GM06990 (cell line): ENCODE data around the gene EFHC1.

Source experiments
- DNase-seq: peaks from one replicate; pipeline ENCODE4 v3.0.0-alpha.2; 2011; ENCODE audit not compliant: insufficient read length; ENCODE audit errors: extremely low read depth
- H3K27me3 ChIP-seq: replicated peaks from 2 replicates; pipeline ENCODE4 v1.6.0; 2011; ENCODE audit warnings: low read length; ENCODE audit not compliant: control insufficient read depth, insufficient read depth
- H3K36me3 ChIP-seq: 2 replicates; pipeline ENCODE4 v1.5.1; 2011; ENCODE audit warnings: low read length; ENCODE audit not compliant: control insufficient read depth, insufficient read depth
- H3K4me3 ChIP-seq: replicated peaks from 2 replicates; pipeline ENCODE4 v1.5.1; 2011; ENCODE audit warnings: low read depth, mild to moderate bottlenecking, control low read depth, low read length
- CTCF ChIP-seq: IDR thresholded peaks from 2 replicates; pipeline ENCODE4 v1.5.1; 2011; ENCODE audit warnings: low read length, control low read depth, mild to moderate bottlenecking, inconsistent platforms; ENCODE audit not compliant: insufficient read depth, poor library complexity, severe bottlenecking

EFHC1 gene

DNA sequence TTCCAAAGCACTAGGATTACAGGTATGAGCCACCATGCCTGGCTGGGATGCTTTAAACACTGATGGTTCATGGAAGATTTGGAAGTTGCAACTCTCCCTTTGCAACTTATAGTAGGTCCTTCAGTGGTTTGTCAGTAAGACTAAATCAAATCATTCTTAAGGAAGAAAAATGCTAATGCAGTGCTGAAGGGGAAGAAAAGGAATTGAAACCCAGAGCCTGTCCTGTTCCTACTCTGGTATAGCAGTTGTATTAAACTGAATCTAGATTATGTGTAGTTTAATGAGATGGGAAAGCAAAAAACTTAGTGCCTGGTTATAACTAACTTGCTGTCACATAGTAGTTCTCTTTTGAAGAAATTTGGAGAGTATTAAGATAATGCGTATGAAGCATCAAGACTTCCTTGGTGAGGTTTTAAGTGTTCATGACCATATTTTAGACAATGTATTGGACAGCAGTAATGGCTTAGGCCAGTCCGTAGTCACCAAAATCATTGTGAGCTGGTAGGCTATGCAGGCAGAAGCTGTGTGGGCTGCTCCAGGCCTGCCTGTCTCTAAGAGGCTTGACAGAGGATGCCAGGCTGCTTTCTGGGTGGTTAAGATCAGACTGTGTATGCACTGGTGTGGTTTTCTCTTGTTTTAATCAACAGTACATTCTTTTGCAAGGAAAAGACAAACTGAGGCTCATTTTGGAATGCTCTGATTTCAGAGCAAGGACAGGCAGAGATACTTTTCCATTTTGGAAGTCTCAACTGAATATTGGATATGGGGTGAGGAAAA is 44.2 kb upstream of the EFHC1 start:
- DNase-seq: no peak
- no peak for TF ChIP-seq CTCF
- Histone ChIP-seq H3K4me3 (no peak overlapping the region), H3K36me3 (peaks cover 1% of the 10 kb centered on the region; the same call in 1 of the 2 replicates), H3K27me3 (no peaks in the 10 kb centered on the region)

DNA sequence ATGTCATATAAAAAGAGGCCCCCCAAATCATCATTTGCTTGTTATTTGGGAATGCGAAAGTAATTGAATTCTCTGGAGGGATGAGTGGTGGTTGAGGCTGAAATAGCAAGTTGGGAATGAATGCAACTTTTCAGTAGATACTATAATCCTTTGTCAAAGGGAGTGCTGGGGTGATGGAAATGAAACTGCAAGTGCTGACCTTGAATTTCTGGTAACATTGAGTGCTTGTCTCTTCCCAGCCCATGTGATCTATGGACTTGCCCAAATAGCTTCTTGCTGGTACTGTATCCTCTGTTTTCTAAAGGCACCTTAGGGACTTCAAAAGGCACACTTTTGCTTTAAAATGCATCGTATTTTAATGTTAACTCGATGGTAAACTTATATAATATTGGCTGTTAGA is 43.4 kb upstream of the EFHC1 start:
- no peak for DNase-seq
- Histone ChIP-seq H3K27me3 (no peaks in the 10 kb centered on the region), H3K4me3 (no peak overlapping the region), H3K36me3 (peaks cover 1% of the 10 kb centered on the region; the same call in 1 of the 2 replicates)
- no peak for TF ChIP-seq CTCF

GRCh38 chr6:52377538-52378221 is 42.5 kb upstream of the EFHC1 start:
- H3K36me3 ChIP-seq: peaks cover 1% of the 10 kb centered on the region; the same call in 1 of the 2 replicates
- no peak for DNase-seq
- no peaks in the 10 kb centered on the region for H3K27me3 ChIP-seq
- no peak overlapping the region for H3K4me3 ChIP-seq
- TF ChIP-seq CTCF: no peak

- no peak for TF ChIP-seq CTCF
- H3K27me3 ChIP-seq: no peaks in the 10 kb centered on the region
- H3K4me3 ChIP-seq: no peak overlapping the region
- DNase-seq: no peak
- no peaks in the 10 kb centered on the region for H3K36me3 ChIP-seq
Measured at GRCh38 chr6:52381249-52381648, 38.9 kb upstream of the EFHC1 start.

- Histone ChIP-seq H3K36me3 (no peaks in the 10 kb centered on the region), H3K27me3 (no peaks in the 10 kb centered on the region), H3K4me3 (no peak overlapping the region)
- TF ChIP-seq CTCF: no peak
- no peak for DNase-seq
Measured at GRCh38 chr6:52384145-52384766, 35.9 kb upstream of the EFHC1 start.
